ENCODE measurements around the gene MIS12. TPM values are rescaled to one million over a fixed set of nuclear protein-coding genes. Genes with fewer than 3 reads are reported as not detected.

Gene MIS12
- polyA plus RNA-seq, 2 of the 4 experiments (the other 2 are of a cell fraction): 26.6 to 38.2 TPM

DNA sequence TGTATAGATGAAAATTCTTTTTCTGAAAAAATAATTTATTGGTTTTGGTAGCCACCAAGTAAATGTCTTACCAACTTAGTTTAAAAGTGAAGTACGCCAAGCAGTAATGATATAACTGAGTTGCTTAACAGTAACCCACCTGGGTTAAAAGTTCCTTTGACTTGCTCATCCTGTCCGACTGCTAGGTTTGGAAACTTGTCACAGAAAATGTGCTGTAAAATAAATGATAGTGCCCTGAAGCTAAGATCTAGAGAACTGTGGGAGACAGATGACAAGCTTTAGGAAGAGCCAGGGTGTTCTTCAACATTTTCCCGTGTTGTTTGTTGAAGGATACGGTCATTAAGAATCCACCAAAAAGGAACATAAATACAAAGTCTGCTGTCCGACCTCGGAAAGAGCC, 5.4 kb upstream of the MIS12 start:
- ChIA-PET POLR2A (interaction anchor here (1.5 kb wide), 1 partner anchor 12 kb away, joined by 4 read pairs; the partner anchor contains the start of gene DHX33), CTCF (interaction anchor here (2.5 to 3.5 kb wide), 2 partner anchors 10 to 41 kb away, joined by 8 to 12 read pairs; partner anchors contain the start of gene C1QBP)
- Histone ChIP-seq H3K9me3 (peaks cover 16% of the 10 kb centered on the region; the same call in 2 of the 3 replicates), H3K4me3 (no peak overlapping the region), H3K4me1 (peaks cover 8% of the 10 kb centered on the region; the same call in 2 of the 3 replicates), H3K27ac (no peak overlapping the region), H3K4me2 (no peak overlapping the region)
- 91% methylated on average over 6 of the region's 6 CpGs for WGBS (ENCODE audit: missing lambda C conversion rate)
- no peak for DNase-seq (ENCODE audit: low read depth in 1 of 2, low spot score in 1 of 2)
- ATAC-seq: no peak
- TF ChIP-seq, protein P1, sequence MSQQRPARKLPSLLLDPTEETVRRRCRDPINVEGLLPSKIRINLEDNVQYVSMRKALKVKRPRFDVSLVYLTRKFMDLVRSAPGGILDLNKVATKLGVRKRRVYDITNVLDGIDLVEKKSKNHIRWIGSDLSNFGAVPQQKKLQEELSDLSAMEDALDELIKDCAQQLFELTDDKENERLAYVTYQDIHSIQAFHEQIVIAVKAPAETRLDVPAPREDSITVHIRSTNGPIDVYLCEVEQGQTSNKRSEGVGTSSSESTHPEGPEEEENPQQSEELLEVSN (IDR thresholded peaks at IDR 0.05; ENCODE audit: borderline replicate concordance, low read depth): no peak
- TF ChIP-seq PHF8 (IDR thresholded peaks at IDR 0.05; ENCODE audit: borderline replicate concordance, low read depth): no peak
- FAIRE-seq: peak; percentile 59

DNA sequence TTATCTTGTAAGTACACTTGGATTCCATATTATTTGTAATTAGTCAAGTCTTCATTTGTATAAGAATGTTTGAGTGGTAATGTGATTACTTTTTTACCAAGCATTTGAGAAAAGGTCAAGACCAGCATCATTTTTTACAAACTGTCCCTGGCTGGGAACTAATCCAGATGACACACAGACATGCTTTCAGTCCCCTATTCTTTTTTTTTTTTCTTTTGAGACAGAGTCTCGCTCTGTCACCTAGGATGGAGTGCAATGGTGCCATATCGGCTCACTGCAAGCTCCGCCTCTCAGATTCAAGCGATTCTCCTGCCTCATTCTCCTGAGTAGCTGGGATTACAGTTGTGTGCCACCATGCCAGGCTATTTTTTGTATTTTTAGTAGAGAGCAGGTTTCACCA, 4.9 kb upstream of the MIS12 start:
- Histone ChIP-seq H3K27ac (no peak overlapping the region), H3K4me2 (no peak overlapping the region), H3K4me3 (no peak overlapping the region), H3K4me1 (peaks cover 8% of the 10 kb centered on the region; the same call in 2 of the 3 replicates), H3K9me3 (peaks cover 16% of the 10 kb centered on the region; the same call in 2 of the 3 replicates)
- ATAC-seq: no peak
- FAIRE-seq: peak; percentile 7
- ChIA-PET CTCF (interaction anchor here (0.6 kb wide), 1 partner anchor 52 kb away, joined by 3 read pairs; no protein-coding TSS in a partner anchor), POLR2A (interaction anchor here (1.5 kb wide), 1 partner anchor 13 kb away, joined by 4 read pairs; the partner anchor contains the start of gene DHX33)
- DNase-seq (ENCODE audit: low read depth in 1 of 2, low spot score in 1 of 2): no peak
- 97% methylated on average over 4 of the region's 4 CpGs for WGBS (ENCODE audit: missing lambda C conversion rate)
- TF ChIP-seq, protein P1 (IDR thresholded peaks at IDR 0.05; ENCODE audit: borderline replicate concordance, low read depth): no peak
- TF ChIP-seq POLR2A (IDR thresholded peaks at IDR 0.05; ENCODE audit: low read length): no peak
- no peak for TF ChIP-seq TP53 (CRISPR knock-in tag; IDR thresholded peaks at IDR 0.05)
- TF ChIP-seq, protein P2, sequence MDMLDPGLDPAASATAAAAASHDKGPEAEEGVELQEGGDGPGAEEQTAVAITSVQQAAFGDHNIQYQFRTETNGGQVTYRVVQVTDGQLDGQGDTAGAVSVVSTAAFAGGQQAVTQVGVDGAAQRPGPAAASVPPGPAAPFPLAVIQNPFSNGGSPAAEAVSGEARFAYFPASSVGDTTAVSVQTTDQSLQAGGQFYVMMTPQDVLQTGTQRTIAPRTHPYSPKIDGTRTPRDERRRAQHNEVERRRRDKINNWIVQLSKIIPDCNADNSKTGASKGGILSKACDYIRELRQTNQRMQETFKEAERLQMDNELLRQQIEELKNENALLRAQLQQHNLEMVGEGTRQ (IDR thresholded peaks at IDR 0.05): no peak
- no peak for TF ChIP-seq ZNF302 (CRISPR knock-in tag; IDR thresholded peaks at IDR 0.05)
- no peak for TF ChIP-seq SMC3 (IDR thresholded peaks at IDR 0.05)
- no peak for TF ChIP-seq MYC (IDR thresholded peaks at IDR 0.05; ENCODE audit: borderline replicate concordance, low read length)
- TF ChIP-seq, protein P3, sequence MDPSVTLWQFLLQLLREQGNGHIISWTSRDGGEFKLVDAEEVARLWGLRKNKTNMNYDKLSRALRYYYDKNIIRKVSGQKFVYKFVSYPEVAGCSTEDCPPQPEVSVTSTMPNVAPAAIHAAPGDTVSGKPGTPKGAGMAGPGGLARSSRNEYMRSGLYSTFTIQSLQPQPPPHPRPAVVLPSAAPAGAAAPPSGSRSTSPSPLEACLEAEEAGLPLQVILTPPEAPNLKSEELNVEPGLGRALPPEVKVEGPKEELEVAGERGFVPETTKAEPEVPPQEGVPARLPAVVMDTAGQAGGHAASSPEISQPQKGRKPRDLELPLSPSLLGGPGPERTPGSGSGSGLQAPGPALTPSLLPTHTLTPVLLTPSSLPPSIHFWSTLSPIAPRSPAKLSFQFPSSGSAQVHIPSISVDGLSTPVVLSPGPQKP (IDR thresholded peaks at IDR 0.05; ENCODE audit: low read depth, low read length): no peak
- no peak for TF ChIP-seq BHLHE40 (IDR thresholded peaks at IDR 0.05; ENCODE audit: low read depth, low read length)
- no peak for TF ChIP-seq HDAC2 (IDR thresholded peaks at IDR 0.05)

DNA sequence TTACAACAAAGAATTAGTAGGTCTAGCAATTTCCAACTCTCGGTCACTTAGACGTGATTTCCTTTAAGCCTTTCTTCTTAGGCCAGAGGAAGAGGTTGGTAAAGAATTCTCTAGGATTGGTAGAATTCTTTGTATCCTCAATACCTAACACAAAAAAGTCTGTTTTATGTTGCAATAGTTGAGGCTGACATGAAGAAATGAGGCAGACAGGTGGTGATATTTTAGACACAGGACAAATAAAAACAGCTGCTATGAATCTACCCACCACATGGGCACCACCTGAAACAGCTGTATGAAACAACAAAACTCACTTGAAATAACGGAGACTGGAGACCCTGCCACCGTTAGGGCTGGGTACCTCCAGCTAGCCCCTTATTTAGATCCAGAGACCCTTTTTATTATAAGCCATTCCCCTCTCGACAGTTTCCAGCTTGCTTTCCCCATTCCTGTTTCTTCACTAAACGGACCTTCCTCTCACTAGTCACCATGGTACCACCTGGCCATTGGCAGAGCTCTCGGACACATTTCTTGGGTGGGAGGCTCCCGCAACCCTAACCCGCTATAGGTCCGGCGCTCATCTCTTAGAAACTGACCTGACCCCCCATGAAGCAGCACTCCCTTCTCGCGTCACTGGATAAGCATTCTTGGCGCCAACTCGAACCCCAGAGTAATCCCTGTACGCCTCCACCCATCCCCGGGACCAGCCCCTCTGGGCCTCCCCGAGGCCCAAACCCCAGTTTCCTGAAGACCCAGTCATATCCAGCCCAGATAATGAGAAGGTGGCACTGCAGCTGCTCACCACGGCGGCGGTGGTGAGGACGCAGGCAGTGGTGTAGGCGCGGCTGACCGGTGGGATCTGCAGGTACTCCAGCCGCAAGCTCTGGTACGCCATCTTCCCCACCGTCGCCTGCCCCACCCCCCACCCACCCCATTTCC, 828 bp upstream of the MIS12 start, which contains the start of gene DERL2:
Gene DERL2, minus strand, starts transcription at position 909 of the 936 bp plus-strand sequence. Its CDS starts 17 bp downstream, at position 892.
- Histone ChIP-seq H3K9me3 (peaks cover 34% of the 10 kb centered on the region), H3K27ac (peak within 1 kb of the TSS; percentile 93 to 95), H3K4me3 (peak within 1 kb of the TSS; percentile 93), H3K4me2 (peak within 1 kb of the TSS; percentile 86), H3K4me1 (peaks cover 11% of the 10 kb centered on the region; the same call in 2 of the 3 replicates)
- TF ChIP-seq HDAC2 (IDR thresholded peaks at IDR 0.05) (peak; percentile 53; the same call in 1 of the 2 replicates), JUN (IDR thresholded peaks at IDR 0.05) (peak in 1 of 2 experiments; percentile 74; a peak in 2 of 5 replicates), KDM1A (IDR thresholded peaks at IDR 0.05; ENCODE audit: low read depth) (no peak), EP300 (IDR thresholded peaks at IDR 0.05) (no peak), KDM5A (IDR thresholded peaks at IDR 0.05) (peak; percentile 95), POLR2A (IDR thresholded peaks at IDR 0.05; ENCODE audit: low read length) (peak; percentile 94), SREBF2 (IDR thresholded peaks at IDR 0.05) (no peak), SMC3 (IDR thresholded peaks at IDR 0.05) (no peak), PHF8 (IDR thresholded peaks at IDR 0.05; ENCODE audit: borderline replicate concordance, low read depth) (peak; percentile 95; the same call in 1 of the 2 replicates), TP53 (CRISPR knock-in tag; IDR thresholded peaks at IDR 0.05) (no peak), FOXS1 (CRISPR knock-in tag; IDR thresholded peaks at IDR 0.05) (no peak), POLR2AphosphoS2 (conservative IDR thresholded peaks at IDR 0.05; ENCODE audit: low read length) (no peak), NFE2L2 (conservative IDR thresholded peaks at IDR 0.05; ENCODE audit: low read length) (no peak), TFCP2L1 (CRISPR knock-in tag; IDR thresholded peaks at IDR 0.05) (0 out of 2 replicates have a peak, but pooled peaks have one; percentile 8), MYC (IDR thresholded peaks at IDR 0.05; ENCODE audit: borderline replicate concordance, low read length) (0 out of 2 replicates have a peak, but pooled peaks have one; percentile 34)
- TF ChIP-seq, protein P4, sequence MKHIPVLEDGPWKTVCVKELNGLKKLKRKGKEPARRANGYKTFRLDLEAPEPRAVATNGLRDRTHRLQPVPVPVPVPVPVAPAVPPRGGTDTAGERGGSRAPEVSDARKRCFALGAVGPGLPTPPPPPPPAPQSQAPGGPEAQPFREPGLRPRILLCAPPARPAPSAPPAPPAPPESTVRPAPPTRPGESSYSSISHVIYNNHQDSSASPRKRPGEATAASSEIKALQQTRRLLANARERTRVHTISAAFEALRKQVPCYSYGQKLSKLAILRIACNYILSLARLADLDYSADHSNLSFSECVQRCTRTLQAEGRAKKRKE (CRISPR knock-in tag; IDR thresholded peaks at IDR 0.05; ENCODE audit: low read depth): no peak
- TF ChIP-seq, protein P5, sequence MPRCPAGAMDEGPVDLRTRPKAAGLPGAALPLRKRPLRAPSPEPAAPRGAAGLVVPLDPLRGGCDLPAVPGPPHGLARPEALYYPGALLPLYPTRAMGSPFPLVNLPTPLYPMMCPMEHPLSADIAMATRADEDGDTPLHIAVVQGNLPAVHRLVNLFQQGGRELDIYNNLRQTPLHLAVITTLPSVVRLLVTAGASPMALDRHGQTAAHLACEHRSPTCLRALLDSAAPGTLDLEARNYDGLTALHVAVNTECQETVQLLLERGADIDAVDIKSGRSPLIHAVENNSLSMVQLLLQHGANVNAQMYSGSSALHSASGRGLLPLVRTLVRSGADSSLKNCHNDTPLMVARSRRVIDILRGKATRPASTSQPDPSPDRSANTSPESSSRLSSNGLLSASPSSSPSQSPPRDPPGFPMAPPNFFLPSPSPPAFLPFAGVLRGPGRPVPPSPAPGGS (IDR thresholded peaks at IDR 0.05): 0 out of 3 replicates have a peak, but pooled peaks have one; percentile 56
- POLR2A ChIA-PET: interaction anchor here (0.6 to 3.0 kb wide), 20 partner anchors 8 to 959 kb away, joined by 3 to 41 read pairs (median 4); partner anchors contain the start of genes C1QBP, DHX33, NUP88 and PIMREG
- peak; percentile 46 to 61 for ATAC-seq
- DNase-seq (ENCODE audit: low read depth in 1 of 2, low spot score in 1 of 2): peak; percentile 63 to 74
- no peak for FAIRE-seq
- WGBS (ENCODE audit: missing lambda C conversion rate): 13% methylated on average over 16 of the region's 29 CpGs
- CTCF ChIA-PET: interaction anchor here (1.4 to 5.7 kb wide), 4 partner anchors 10 to 46 kb away, joined by 3 to 43 read pairs (median 9); partner anchors contain the start of gene C1QBP

Data from A549 (cell line).